Brain microvascular endothelial cell (primary cell): ENCODE data around the gene MGMT.

Source experiments
- DNase-seq: peaks from one replicate; pipeline ENCODE4 v3.0.0-alpha.2; 2020
- H3K27ac ChIP-seq: fragments of 250-450 bp; sonication (Bioruptor Pico); 2 replicates; pipeline ENCODE4 v1.5.1; 2020; ENCODE audit warnings: mild to moderate bottlenecking, moderate library complexity
- H3K27me3 ChIP-seq: fragments of 250-450 bp; sonication (Bioruptor Pico); replicated peaks from 2 replicates; pipeline ENCODE4 v1.5.1; 2020; ENCODE audit warnings: mild to moderate bottlenecking
- H3K36me3 ChIP-seq: fragments of 250-450 bp; sonication (Bioruptor Pico); replicated peaks from 2 replicates; pipeline ENCODE4 v1.5.1; 2020; ENCODE audit warnings: mild to moderate bottlenecking
- H3K4me3 ChIP-seq: 2 replicates; pipeline ENCODE4 v1.5.1; 2011; ENCODE audit warnings: low read depth, mild to moderate bottlenecking, control low read depth, low read length, moderate library complexity
- in situ Hi-C: cut with HindIII; loops from 2 replicates; pipeline ENCODE4 v1.10.0; 2017; ENCODE audit warnings: low sequenced_read_pairs, low pct_ligation_motif_present
- TF ChIP-seq, protein P1 (sequence below): IDR thresholded peaks from 2 replicates; pipeline ENCODE4 v1.5.1; 2011; ENCODE audit warnings: low read depth, mild to moderate bottlenecking, moderate library complexity, low read length, control low read depth, inconsistent platforms; ENCODE audit errors: missing control alignments

The MGMT gene

DNA sequence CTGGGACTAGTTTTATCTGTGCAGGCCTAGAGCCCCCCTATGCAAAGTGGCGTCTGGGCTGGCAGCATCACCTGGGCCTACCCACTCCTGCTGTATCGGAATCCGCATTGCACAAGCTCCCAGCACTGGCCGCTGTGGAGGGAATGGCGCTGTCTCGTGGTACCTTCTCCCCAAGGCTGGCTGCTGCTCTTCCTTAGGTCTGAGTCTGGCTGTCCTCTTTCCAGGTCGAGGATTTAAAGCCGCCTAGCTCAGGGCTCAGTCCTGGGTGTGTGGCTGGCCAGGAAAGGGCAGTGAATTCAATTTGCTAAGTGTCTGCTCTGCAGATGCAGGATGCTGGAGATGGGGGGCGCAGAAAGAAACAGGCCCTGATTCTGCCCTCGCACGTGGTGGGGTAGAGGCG, 44.7 kb downstream of the MGMT start:
- in situ Hi-C loops = no loop called here
- no peak for DNase-seq
- Histone ChIP-seq H3K27ac (no peak overlapping the region), H3K27me3 (no peaks in the 10 kb centered on the region), H3K4me3 (no peak overlapping the region), H3K36me3 (no peaks in the 10 kb centered on the region)
- TF ChIP-seq, protein P1, sequence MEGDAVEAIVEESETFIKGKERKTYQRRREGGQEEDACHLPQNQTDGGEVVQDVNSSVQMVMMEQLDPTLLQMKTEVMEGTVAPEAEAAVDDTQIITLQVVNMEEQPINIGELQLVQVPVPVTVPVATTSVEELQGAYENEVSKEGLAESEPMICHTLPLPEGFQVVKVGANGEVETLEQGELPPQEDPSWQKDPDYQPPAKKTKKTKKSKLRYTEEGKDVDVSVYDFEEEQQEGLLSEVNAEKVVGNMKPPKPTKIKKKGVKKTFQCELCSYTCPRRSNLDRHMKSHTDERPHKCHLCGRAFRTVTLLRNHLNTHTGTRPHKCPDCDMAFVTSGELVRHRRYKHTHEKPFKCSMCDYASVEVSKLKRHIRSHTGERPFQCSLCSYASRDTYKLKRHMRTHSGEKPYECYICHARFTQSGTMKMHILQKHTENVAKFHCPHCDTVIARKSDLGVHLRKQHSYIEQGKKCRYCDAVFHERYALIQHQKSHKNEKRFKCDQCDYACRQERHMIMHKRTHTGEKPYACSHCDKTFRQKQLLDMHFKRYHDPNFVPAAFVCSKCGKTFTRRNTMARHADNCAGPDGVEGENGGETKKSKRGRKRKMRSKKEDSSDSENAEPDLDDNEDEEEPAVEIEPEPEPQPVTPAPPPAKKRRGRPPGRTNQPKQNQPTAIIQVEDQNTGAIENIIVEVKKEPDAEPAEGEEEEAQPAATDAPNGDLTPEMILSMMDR = no peak

DNA sequence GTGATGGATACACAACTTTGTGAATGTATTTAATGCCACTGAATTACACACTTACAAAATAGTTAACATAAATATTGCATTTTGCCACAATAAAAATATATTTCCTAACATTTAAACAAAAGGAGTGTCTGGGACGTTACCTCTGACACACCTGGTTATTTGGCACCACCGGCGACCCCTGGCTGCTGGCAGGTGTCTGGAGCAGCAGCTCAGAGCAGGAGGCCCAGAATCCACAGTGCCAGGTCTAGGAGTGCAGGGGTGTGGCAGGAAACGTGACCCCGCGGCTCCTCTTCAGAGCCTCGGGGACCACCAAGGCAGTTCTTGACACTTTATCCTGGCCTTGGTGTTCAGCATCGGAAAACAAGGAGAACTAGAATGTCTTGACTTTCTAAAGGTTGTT, 46.3 kb downstream of the MGMT start:
- H3K27me3 ChIP-seq = no peaks in the 10 kb centered on the region
- H3K4me3 ChIP-seq = no peak overlapping the region
- in situ Hi-C loops = no loop called here
- no peak overlapping the region for H3K27ac ChIP-seq
- TF ChIP-seq, protein P1 = no peak
- H3K36me3 ChIP-seq = no peaks in the 10 kb centered on the region
- DNase-seq = no peak

DNA sequence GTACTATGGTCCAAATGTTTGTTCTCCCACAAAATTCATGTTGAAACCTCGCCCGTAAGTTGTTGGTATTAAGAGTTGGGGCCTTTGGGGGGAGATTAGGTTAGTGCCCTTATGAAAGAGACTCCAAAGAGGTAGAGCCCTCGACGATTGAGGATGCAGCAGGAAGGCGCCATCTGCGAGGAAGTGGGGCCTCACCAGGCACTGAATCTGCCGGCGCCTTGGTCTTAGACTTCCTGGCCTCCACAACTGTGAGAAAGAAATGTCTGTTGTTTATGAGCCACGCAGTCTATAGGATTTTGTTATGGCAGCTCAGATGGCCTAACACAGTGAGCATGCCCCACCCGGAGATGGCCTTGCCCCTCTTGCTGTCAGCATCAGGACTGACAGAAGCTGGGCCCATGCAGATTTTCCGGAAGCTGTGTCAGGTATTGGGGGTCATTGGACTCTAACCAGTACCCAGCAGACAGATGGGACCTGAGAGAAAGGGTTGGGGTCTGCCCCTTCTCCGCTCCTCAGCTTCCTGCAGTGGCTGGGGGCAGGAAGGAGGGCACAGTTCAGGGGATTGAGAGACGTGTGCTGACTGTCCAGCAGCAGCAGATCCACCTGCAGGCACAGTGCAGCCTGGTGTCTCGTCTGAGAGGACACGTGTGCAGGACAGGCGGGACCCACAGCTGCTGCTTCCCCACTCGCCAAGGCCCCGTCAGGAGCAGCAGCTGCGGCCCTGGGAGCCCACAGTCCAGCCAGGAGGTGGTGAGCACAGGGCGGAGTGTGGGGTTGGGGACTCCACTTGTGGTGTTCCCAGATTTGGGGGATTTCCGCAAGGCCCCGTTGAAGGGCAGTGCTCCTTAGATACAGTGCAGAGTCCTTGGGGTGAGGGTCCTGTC, 47.8 kb downstream of the MGMT start:
- no peak overlapping the region for H3K4me3 ChIP-seq
- H3K36me3 ChIP-seq = no peaks in the 10 kb centered on the region
- in situ Hi-C loops = no loop called here
- no peak for DNase-seq
- H3K27ac ChIP-seq = no peak overlapping the region
- TF ChIP-seq, protein P1 = no peak
- no peaks in the 10 kb centered on the region for H3K27me3 ChIP-seq

DNA sequence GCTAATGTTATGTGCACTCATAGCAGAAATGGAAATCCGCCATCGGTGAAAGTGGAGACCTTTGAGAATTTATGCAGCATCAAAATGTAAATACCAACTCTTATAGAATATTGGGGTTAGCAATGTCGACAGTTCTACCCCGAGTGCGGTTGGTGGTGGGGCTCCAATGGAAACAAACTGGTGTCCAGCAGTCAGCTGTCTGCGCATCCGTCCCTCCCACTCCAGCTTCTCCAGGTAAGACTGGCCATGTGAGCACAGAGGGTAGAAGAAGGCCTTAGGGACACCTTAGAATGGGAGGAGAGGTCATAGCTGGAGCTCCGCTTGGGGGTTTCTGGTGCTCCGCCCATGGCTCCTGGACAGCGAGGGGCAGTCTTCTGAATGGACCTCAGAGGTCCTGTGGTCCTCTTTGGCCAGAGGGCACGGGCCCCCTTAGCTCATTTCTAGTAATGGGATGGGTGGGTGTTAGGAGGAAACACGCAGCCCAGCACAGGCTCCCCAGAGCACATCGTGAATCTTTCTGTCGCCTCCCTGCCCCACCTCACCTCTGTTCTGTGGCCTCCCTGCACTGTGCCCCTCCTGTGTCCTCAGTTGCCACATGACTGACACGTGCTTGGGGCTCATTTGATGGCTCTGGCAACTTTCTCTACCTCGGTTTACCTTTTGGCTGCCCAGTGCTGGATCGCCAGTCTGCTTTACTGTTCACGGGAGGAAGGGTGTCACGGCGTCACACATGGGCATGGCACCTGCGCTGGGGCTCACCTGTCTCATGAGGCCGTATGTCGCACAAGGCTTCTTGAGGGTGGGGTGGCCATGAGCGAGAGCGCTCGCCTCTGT, 50.0 kb downstream of the MGMT start:
- H3K27ac ChIP-seq = no peak overlapping the region

GRCh38 chr10:129517680-129518057, 50.6 kb downstream of the MGMT start:
- Histone ChIP-seq H3K4me3 (no peak overlapping the region), H3K27me3 (no peaks in the 10 kb centered on the region), H3K36me3 (no peaks in the 10 kb centered on the region), H3K27ac (no peak overlapping the region)
- no peak for DNase-seq
- TF ChIP-seq, protein P1 = no peak
- in situ Hi-C loops = no loop called here

More for the DNA sequence above, 50.0 kb downstream of the MGMT start:
- in situ Hi-C loops = no loop called here
- H3K4me3 ChIP-seq = no peak overlapping the region
- TF ChIP-seq, protein P1 = no peak
- no peaks in the 10 kb centered on the region for H3K27me3 ChIP-seq
- no peaks in the 10 kb centered on the region for H3K36me3 ChIP-seq
- no peak for DNase-seq
